Gastroesophageal sphincter (tissue), 2 donors: ENCODE results near the gene YJU2.
"Not testable (repeated sequence)": the region's sequence is repeated elsewhere in the genome, so short reads cannot be mapped to it uniquely, and the experiment has no call there.

Experiments
- EP300 ChIP-seq: sonication (generic); formaldehyde crosslinking; IDR thresholded peaks from one replicate; pipeline ENCODE4 v1.6.1; 2017; ENCODE audit warnings: antibody characterized with exemption, mild to moderate bottlenecking
- POLR2A ChIP-seq, 2 donors: fragments of 450-650 bp; IDR thresholded peaks; one replicate each; pipeline ENCODE4 v1.6.1; 2017; ENCODE audit warnings: antibody characterized with exemption in 2 of 2, mild to moderate bottlenecking in 2 of 2, moderate library complexity in 1 of 2

- not testable (repeated sequence) for TF ChIP-seq POLR2A (IDR thresholded peaks at IDR 0.05); EP300
Measured at GRCh38 chr19:4245938-4246337, 942 bp upstream of the YJU2 start.
